Gastroesophageal sphincter (tissue), 3 donors: ENCODE measurements around the gene HOXA6.
A peak's percentile ranks its signal among the peaks of the same experiment; 100 is the strongest.

Experiments
- EP300 ChIP-seq: sonication (generic); formaldehyde crosslinking; IDR thresholded peaks from one replicate; pipeline ENCODE4 v1.6.1; 2017; ENCODE audit warnings: antibody characterized with exemption, mild to moderate bottlenecking
- POLR2A ChIP-seq, 2 donors: fragments of 450-650 bp; IDR thresholded peaks; one replicate each; pipeline ENCODE4 v1.6.1; 2017; ENCODE audit warnings: antibody characterized with exemption in 2 of 2, mild to moderate bottlenecking in 2 of 2, moderate library complexity in 1 of 2
- TF ChIP-seq, protein P1 (sequence below), 4 experiments: fragments of 200-600 bp in 2 of 4; fragments of 450-650 bp in 2 of 4; sonication (generic) in 1 of 4; IDR thresholded peaks; one replicate each; pipeline ENCODE4 v1.5.1; 2017 to 2019; ENCODE audit warnings: antibody characterized with exemption in 4 of 4, mild to moderate bottlenecking in 2 of 4, moderate library complexity in 2 of 4

- TF ChIP-seq, protein P1, sequence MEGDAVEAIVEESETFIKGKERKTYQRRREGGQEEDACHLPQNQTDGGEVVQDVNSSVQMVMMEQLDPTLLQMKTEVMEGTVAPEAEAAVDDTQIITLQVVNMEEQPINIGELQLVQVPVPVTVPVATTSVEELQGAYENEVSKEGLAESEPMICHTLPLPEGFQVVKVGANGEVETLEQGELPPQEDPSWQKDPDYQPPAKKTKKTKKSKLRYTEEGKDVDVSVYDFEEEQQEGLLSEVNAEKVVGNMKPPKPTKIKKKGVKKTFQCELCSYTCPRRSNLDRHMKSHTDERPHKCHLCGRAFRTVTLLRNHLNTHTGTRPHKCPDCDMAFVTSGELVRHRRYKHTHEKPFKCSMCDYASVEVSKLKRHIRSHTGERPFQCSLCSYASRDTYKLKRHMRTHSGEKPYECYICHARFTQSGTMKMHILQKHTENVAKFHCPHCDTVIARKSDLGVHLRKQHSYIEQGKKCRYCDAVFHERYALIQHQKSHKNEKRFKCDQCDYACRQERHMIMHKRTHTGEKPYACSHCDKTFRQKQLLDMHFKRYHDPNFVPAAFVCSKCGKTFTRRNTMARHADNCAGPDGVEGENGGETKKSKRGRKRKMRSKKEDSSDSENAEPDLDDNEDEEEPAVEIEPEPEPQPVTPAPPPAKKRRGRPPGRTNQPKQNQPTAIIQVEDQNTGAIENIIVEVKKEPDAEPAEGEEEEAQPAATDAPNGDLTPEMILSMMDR (IDR thresholded peaks at IDR 0.05) = no peak
- TF ChIP-seq POLR2A (IDR thresholded peaks at IDR 0.05) = peak in 1 of 2 donors; percentile 21
- TF ChIP-seq EP300 = no peak
Measured at GRCh38 chr7:27124096-27124901, 23.3 kb downstream of the HOXA6 start.
